D341Med (cell line): ENCODE results near the gene MED13.
"Not testable (repeated sequence)": the region's sequence is repeated elsewhere in the genome, so short reads cannot be mapped to it uniquely, and the experiment has no call there.

Source experiments
- DNase-seq: peaks from one replicate; pipeline ENCODE4 v3.0.0; 2012; ENCODE audit warnings: low spot score

Gene MED13

GRCh38 chr17:61907361-61907760 is 157.7 kb downstream of the MED13 start:
- no peak for DNase-seq

GRCh38 chr17:61904094-61904710 is 160.9 kb downstream of the MED13 start:
- no peak for DNase-seq

DNA sequence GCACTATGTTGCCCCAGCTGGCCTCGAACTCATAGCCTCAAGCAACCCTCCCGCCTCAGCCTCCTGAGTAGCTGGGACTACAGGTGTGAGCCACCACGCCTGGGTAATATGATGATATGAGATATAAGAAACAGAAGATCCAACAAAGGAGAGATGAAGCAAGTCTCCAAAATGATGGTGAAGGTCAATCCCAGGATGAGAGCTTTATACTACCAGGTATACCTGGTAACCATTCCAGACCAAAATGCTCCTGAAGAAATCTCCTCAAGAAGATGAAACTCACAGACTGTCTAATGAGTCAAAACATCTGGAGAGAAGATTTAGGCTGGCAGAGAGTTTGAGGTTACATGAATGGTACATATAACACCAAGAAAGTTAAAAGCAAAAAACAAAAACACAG is 161.8 kb downstream of the MED13 start:
- no peak for DNase-seq

DNA sequence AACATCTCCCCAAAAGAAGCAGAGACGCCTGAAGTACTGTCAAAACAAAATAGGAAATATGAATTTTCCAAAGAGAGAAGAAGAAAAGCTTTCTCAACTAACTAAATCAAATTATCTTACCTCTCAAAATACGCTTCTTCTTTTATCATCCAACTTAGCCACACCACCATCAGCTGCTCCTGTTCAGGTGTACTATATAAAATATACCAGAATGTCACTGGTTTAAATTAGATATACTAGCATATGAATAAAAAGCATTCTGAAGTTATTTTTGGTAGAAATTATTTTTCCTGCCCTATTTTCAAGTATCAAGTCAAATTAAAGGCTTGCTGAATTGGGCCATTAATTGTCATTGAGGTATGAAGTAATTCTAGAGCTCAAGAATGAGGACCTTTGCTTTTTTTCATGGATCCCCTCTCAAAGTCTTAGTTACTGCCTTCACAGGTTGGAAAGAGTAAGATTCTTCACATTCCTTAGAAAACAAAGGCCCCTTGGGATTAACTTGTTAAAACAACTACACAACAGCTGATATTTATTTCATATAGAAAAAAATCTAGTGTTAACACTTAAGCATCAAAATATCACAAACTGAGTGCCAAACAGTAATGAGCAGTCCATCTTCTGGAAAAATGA is 167.4 kb downstream of the MED13 start:
- DNase-seq = no peak

- DNase-seq = no peak
Measured at GRCh38 chr17:61895391-61895790, 169.7 kb downstream of the MED13 start.

GRCh38 chr17:61894310-61894709 is 170.8 kb downstream of the MED13 start:
- not testable (repeated sequence) for DNase-seq
